GM12878 (cell line): ENCODE measurements around the gene DYDC1. TPM values are rescaled to one million over a fixed set of nuclear protein-coding genes. Genes with fewer than 3 reads are reported as not detected.

Source experiments
- ATAC-seq: fragments of 200-7000 bp; cut with Tn5 transposase; 3 replicates; pipeline ENCODE4 v1.9.1; 2020; ENCODE audit warnings: mild to moderate bottlenecking, moderate library complexity
- BruUV-seq: library from RNA; stranded (reverse); fragments of 400-500 nt; replicated peaks from 2 replicates; lab custom pipeline; 2021; lab: Mats Ljungman, UMichigan
- CTCF ChIA-PET: fragments of 300-600 bp; sonication (Branson Sonifier 250); formaldehyde crosslinking; extraction: SDS; loops from one replicate; lab custom pipeline; 2021; ENCODE audit warnings: inconsistent platforms; lab: Yijun Ruan, JAX
- POLR2A ChIA-PET: fragments of 350-600 bp; formaldehyde crosslinking; extraction: SDS; loops from one replicate; lab custom pipeline; 2021; ENCODE audit warnings: inconsistent platforms; lab: Charles Lee
- RAD21 ChIA-PET: fragments of 300-600 bp; sonication (Branson Sonifier 250); formaldehyde crosslinking; loops from one replicate; lab custom pipeline; 2023; ENCODE audit warnings: antibody characterized with exemption; ENCODE audit not compliant: unreplicated experiment; lab: Charles Lee
- SMC1A ChIA-PET: fragments of 300-600 bp; sonication (Branson Sonifier 250); formaldehyde crosslinking; loops from one replicate; lab custom pipeline; 2023; ENCODE audit not compliant: unreplicated experiment, uncharacterized antibody; lab: Charles Lee
- DNase-seq: peaks from one replicate; pipeline ENCODE4 v3.0.0-alpha.2; 2011; ENCODE audit warnings: low read depth, low spot score
- FAIRE-seq: peaks from 3 replicates; lab custom pipeline; 2011; peaks lifted over from hg19 to GRCh38; lab: Jason Lieb, UNC
- H2AFZ ChIP-seq: 2 replicates; pipeline ENCODE4 v1.6.0; 2011; ENCODE audit warnings: low read depth, low read length, control low read depth; ENCODE audit not compliant: control insufficient read depth
- H3K27ac ChIP-seq: 2 replicates; pipeline ENCODE4 v1.5.1; 2011; ENCODE audit warnings: control low read depth; ENCODE audit not compliant: control insufficient read depth, insufficient read depth
- H3K27me3 ChIP-seq, 2 experiments: replicated peaks in 1 of 2; 2 replicates each; pipeline versions ENCODE4 v1.6.0 to v1.6.1; 2011; ENCODE audit warnings: low read length in 1 of 2; ENCODE audit not compliant: control insufficient read depth in 2 of 2, insufficient read depth in 2 of 2
- H3K36me3 ChIP-seq, 2 experiments: 2 replicates each; pipeline ENCODE4 v1.5.1; 2011; ENCODE audit warnings: low read length in 1 of 2; ENCODE audit not compliant: control insufficient read depth in 2 of 2, insufficient read depth in 2 of 2
- H3K4me1 ChIP-seq: 2 replicates; pipeline ENCODE4 v1.6.1; 2011; ENCODE audit warnings: mild to moderate bottlenecking, low read length, moderate library complexity, mixed read lengths; ENCODE audit not compliant: control insufficient read depth, insufficient read depth
- H3K4me2 ChIP-seq: 2 replicates; pipeline ENCODE4 v1.6.0; 2011; ENCODE audit warnings: control low read depth; ENCODE audit not compliant: control insufficient read depth, insufficient read depth
- H3K4me3 ChIP-seq: fragments of 200-600 bp; sonication (generic); 2 replicates; pipeline ENCODE4 v1.5.1; 2016
- H3K79me2 ChIP-seq: 2 replicates; pipeline ENCODE4 v1.6.0; 2011; ENCODE audit warnings: low read length; ENCODE audit not compliant: control insufficient read depth, insufficient read depth
- H3K9ac ChIP-seq: 2 replicates; pipeline ENCODE4 v1.8.0; 2011; ENCODE audit warnings: low read length, control low read depth, mixed read lengths; ENCODE audit not compliant: control insufficient read depth, insufficient read depth
- H3K9me3 ChIP-seq: replicated peaks from 3 replicates; pipeline ENCODE4 v1.5.1; 2011; ENCODE audit warnings: mild to moderate bottlenecking, low read length; ENCODE audit not compliant: control insufficient read depth, insufficient read depth
- H4K20me1 ChIP-seq: 2 replicates; pipeline ENCODE4 v1.6.0; 2011; ENCODE audit not compliant: control insufficient read depth, insufficient read depth
- BACH1 ChIP-seq: fragments of 450-650 bp; IDR thresholded peaks from 2 replicates; pipeline ENCODE4 v1.6.1; 2017; ENCODE audit warnings: mild to moderate bottlenecking, borderline replicate concordance
- BMI1 ChIP-seq: fragments of 450-650 bp; IDR thresholded peaks from 2 replicates; pipeline ENCODE4 v1.6.1; 2016; ENCODE audit warnings: mild to moderate bottlenecking, moderate library complexity, borderline replicate concordance
- CBX3 ChIP-seq: fragments of 200-600 bp; sonication (generic); IDR thresholded peaks from 2 replicates; pipeline ENCODE4 v1.6.1; 2016; ENCODE audit warnings: low read depth, borderline replicate concordance
- CREB1 ChIP-seq: IDR thresholded peaks from 2 replicates; pipeline ENCODE4 v1.6.1; 2012; ENCODE audit warnings: low read depth, mild to moderate bottlenecking, inconsistent platforms
- E4F1 ChIP-seq: fragments of 450-650 bp; IDR thresholded peaks from 2 replicates; pipeline ENCODE4 v1.6.1; 2018; ENCODE audit warnings: borderline replicate concordance, mild to moderate bottlenecking; ENCODE audit not compliant: partially characterized antibody
- LARP7 ChIP-seq: fragments of 450-650 bp; IDR thresholded peaks from 2 replicates; pipeline ENCODE4 v1.6.1; 2017; ENCODE audit warnings: mild to moderate bottlenecking
- MEF2A ChIP-seq: IDR thresholded peaks from 2 replicates; pipeline ENCODE4 v1.6.1; 2011; ENCODE audit warnings: low read depth, mild to moderate bottlenecking, low read length, moderate library complexity; ENCODE audit not compliant: insufficient read depth
- MTA3 ChIP-seq: IDR thresholded peaks from 2 replicates; pipeline ENCODE4 v1.6.1; 2012; ENCODE audit warnings: low read length, inconsistent platforms, borderline replicate concordance
- NFYB ChIP-seq: IDR thresholded peaks from 2 replicates; pipeline ENCODE4 v1.6.1; 2011; ENCODE audit warnings: low read depth, mild to moderate bottlenecking, low read length, improper control_type of control experiment, moderate library complexity; ENCODE audit not compliant: insufficient read depth
- PML ChIP-seq: IDR thresholded peaks from 2 replicates; pipeline ENCODE4 v1.6.1; 2012; ENCODE audit warnings: low read length, inconsistent platforms
- SPI1 ChIP-seq: IDR thresholded peaks from 2 replicates; pipeline ENCODE4 v1.6.1; 2011; ENCODE audit warnings: low read depth, mild to moderate bottlenecking, low read length, moderate library complexity, borderline replicate concordance; ENCODE audit not compliant: insufficient read depth
- SRF ChIP-seq, 2 experiments: IDR thresholded peaks; 2 replicates each; pipeline ENCODE4 v1.6.1; 2011; ENCODE audit warnings: low read depth in 2 of 2, low read length in 2 of 2, mild to moderate bottlenecking in 1 of 2, moderate library complexity in 1 of 2
- ZBTB11 ChIP-seq: fragments of 450-650 bp; formaldehyde crosslinking; IDR thresholded peaks from 2 replicates; pipeline ENCODE4 v1.5.0; 2022; ENCODE audit warnings: mild to moderate bottlenecking, missing genetic modification characterization
- ZNF207 ChIP-seq: fragments of 450-650 bp; IDR thresholded peaks from 2 replicates; pipeline ENCODE4 v1.6.1; 2014; ENCODE audit warnings: antibody characterized with exemption, mild to moderate bottlenecking, borderline replicate concordance
- WGBS: methylation state at CpG from one replicate; pipeline ENCODE4 v1.1.6; 2016; ENCODE audit warnings: low lambda C conversion rate; ENCODE audit not compliant: insufficient replicate concordance, insufficient coverage; ENCODE audit errors: missing lambda C conversion rate; 5-methylcytosine and 5-hydroxymethylcytosine counted together
- in situ Hi-C: fragments of 300-500 bp; cut with MboI; formaldehyde crosslinking; loops from 9 replicates; pipeline ENCODE4 v1.14.3; 2018; ENCODE audit warnings: mixed read lengths
- intact Hi-C: fragments of 100-400 bp; cut with micrococcal nuclease; formaldehyde crosslinking; loops from one replicate; pipeline ENCODE4 v1.14.2; 2022; ENCODE audit not compliant: unreplicated experiment
- polyA plus RNA-seq, 11 experiments: library from polyadenylated mRNA; depleted of rRNA in 4 of 11; unstranded in 6 of 11; stranded (reverse) in 5 of 11; fragments of >200 nt; fragmentation: Nextera tagmentation in 4 of 11; fragmentation: Illumina TruSeq in 1 of 11; extraction: Ambion mirVana in 4 of 11; extraction: Trizol in 1 of 11; gene quantifications; 1 replicate in 1 of 11; 2 replicates in 10 of 11; pipeline versions ENCODE4 v1.2.1 to v1.2.3, GENCODE V29; 2011 to 2016; ENCODE audit warnings: inconsistent platforms in 2 of 11, missing spikeins in 2 of 11, low read depth in 1 of 11
- total RNA-seq, 4 experiments: library from RNA; depleted of rRNA in 3 of 4; stranded (reverse); fragments of >200 nt in 3 of 4; fragmentation: Illumina TruSeq in 1 of 4; extraction: Trizol in 1 of 4; gene quantifications; 2 replicates each; pipeline versions ENCODE4 v1.2.1 to v1.2.3, GENCODE V29; 2013 to 2021

DYDC1 gene
- total and polyA plus RNA-seq, 10 of the 15 experiments (the other 5 are each of a cell fraction or from before 2014, with no cell fraction given): not detected

GRCh38 chr10:80290474-80291220 is 65.9 kb downstream of the DYDC1 start (continued):
- TF ChIP-seq BMI1 (no peak), ZBTB11 (CRISPR knock-in tag) (no peak), NFYB (no peak), CBX3 (no peak)

- POLR2A ChIA-PET: no interaction called here
- Histone ChIP-seq H2AFZ (no peak within 1 kb of the TSS), H3K4me2 (no peak within 1 kb of the TSS), H3K9me3 (no peaks in the 10 kb centered on the region), H4K20me1 (no peaks in the 10 kb centered on the region; the same call in 1 of the 2 replicates), H3K36me3 (no peaks in the 10 kb centered on the region), H3K27me3 (peaks cover 0 to 6% of the 10 kb centered on the region in 2 experiments; a peak in 1 of 4 replicates), H3K27ac (no peak within 1 kb of the TSS), H3K4me1 (no peaks in the 10 kb centered on the region), H3K79me2 (no peaks in the 10 kb centered on the region), H3K9ac (no peak within 1 kb of the TSS), H3K4me3 (no peak within 1 kb of the TSS)
- 10% methylated on average over 9 of the region's 9 CpGs for WGBS
- ATAC-seq (no peak), FAIRE-seq (no peak), DNase-seq (no peak)
- BruUV-seq: no TSS peak
- CTCF ChIA-PET: interaction anchor here (1.8 kb wide), 1 partner anchor 29 kb away, joined by 4 read pairs; no protein-coding TSS in a partner anchor
- RAD21 ChIA-PET: no interaction called here
- SMC1A ChIA-PET: interaction anchor here (0.6 kb wide), 2 partner anchors 10 to 1559 kb away, joined by 3 read pairs; no protein-coding TSS in a partner anchor
- in situ Hi-C loops: no loop called here
- intact Hi-C loops: no loop called here
- TF ChIP-seq MEF2A (no peak), E4F1 (no peak), MTA3 (no peak), ZNF207 (no peak), SPI1 (no peak), CREB1 (no peak), SRF (IDR thresholded peaks at IDR 0.05; ENCODE audit: low read depth in 2 of 2, low read length in 2 of 2) (no peak), LARP7 (no peak), BACH1 (no peak), PML (no peak)
These were observed 66.9 kb downstream of the DYDC1 start, which contains the start of gene MAT1A for GRCh38 chr10:80289451-80290287. Gene MAT1A, minus strand, starts transcription at chr10:80289658. Its CDS starts 235 bp downstream, at chr10:80289423.
